ENCODE data around the gene SPATA1.

Gene SPATA1

DNA sequence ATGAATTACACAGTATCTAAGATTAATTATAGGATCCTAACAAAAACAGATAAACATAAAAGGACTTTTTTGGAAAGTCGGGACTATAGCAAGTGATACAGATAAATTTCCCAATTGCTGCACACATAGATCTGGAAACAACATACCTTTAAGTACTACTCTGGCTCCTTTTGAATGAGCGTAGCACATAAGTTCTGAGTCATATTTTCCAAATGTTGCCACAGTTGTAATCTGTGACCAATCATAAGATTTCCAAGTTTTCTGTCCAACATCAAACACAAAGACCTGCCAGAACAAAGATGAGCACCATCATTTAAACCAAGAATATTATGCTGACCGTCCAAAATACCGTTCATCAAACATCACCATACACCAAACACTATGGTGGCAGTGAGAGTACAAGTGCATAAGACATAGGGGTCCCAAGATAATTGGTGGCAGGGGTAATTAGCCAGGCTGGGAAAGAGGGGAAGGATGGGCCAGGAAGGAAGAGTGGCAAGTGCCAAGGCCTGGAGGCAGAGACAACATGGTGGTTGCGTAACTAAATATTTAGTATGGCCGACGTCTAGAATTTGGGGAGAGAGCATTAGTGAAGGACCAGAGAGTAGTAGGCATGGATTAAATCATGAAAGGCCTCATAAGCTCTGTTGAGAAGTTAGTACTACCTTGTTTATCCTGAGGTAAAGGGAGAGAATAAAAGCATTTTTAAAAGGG lies 64.4 kb downstream of the SPATA1 start:
- CTCF ChIA-PET = no interaction called here
- H3K27ac ChIP-seq = no peak overlapping the region
- no peak for DNase-seq (ENCODE audit: low spot score)
- TF ChIP-seq, protein P1, sequence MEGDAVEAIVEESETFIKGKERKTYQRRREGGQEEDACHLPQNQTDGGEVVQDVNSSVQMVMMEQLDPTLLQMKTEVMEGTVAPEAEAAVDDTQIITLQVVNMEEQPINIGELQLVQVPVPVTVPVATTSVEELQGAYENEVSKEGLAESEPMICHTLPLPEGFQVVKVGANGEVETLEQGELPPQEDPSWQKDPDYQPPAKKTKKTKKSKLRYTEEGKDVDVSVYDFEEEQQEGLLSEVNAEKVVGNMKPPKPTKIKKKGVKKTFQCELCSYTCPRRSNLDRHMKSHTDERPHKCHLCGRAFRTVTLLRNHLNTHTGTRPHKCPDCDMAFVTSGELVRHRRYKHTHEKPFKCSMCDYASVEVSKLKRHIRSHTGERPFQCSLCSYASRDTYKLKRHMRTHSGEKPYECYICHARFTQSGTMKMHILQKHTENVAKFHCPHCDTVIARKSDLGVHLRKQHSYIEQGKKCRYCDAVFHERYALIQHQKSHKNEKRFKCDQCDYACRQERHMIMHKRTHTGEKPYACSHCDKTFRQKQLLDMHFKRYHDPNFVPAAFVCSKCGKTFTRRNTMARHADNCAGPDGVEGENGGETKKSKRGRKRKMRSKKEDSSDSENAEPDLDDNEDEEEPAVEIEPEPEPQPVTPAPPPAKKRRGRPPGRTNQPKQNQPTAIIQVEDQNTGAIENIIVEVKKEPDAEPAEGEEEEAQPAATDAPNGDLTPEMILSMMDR (conservative IDR thresholded peaks at IDR 0.05; ENCODE audit: low read depth) = no peak
- POLR2A ChIA-PET (ENCODE audit: low non-redundant PET) = no interaction called here

DNA sequence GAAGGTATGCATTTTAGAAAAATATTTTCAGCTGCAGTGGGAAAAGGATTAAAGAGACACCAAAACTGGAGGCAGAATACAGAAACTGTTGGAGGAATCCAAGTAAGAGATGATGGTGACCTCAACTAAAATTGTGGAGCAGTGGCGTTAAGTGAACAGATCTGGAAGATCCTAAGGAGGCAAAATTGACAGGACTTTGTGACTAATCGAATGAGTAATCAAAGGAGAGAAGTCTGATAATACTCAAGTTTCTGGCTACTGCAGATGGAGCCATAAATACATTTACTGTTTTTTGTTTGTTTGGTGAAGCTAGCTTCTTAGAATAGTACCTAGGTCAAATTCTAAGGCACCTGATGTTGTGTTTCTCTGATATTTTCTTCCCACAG lies 65.0 kb downstream of the SPATA1 start:
- CTCF ChIA-PET = no interaction called here
- TF ChIP-seq, protein P1 (conservative IDR thresholded peaks at IDR 0.05; ENCODE audit: low read depth) = no peak
- POLR2A ChIA-PET (ENCODE audit: low non-redundant PET) = no interaction called here
- peak; percentile 28 for DNase-seq (ENCODE audit: low spot score)
- no peak overlapping the region for H3K27ac ChIP-seq

DNA sequence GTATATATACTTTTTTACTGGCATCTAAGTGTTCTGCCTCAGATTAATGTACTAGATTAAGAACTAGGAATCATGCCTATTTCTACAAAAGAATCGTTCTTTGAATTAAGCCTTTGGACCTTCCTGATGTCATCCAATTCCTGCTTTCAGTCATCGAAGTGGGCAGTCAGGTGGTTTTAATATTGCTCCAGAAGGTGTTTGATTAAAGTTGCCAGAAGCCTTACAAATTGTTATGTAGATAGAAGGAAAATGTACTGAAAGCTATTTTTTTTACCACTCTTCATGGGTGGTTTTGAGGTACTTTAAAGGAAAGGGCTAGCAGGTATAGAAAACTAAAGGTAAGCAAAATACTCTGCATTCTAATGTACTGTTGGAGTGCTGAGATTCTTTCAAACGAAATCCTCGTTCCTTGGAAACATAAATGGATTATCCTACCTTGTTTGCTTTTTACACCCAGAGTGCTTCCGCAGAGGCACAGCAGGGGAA lies 67.3 kb downstream of the SPATA1 start:
- TF ChIP-seq, protein P1 (conservative IDR thresholded peaks at IDR 0.05; ENCODE audit: low read depth) = no peak
- H3K27ac ChIP-seq = peak overlapping the region; percentile 90
- DNase-seq (ENCODE audit: low spot score) = peak; percentile 11
- POLR2A ChIA-PET (ENCODE audit: low non-redundant PET) = interaction anchor here (0.6 kb wide), 1 partner anchor 265 kb away, joined by 3 read pairs; no protein-coding TSS in a partner anchor
- CTCF ChIA-PET = interaction anchor here (0.6 to 3.2 kb wide), 2 partner anchors 29 to 47 kb away, joined by 3 to 9 read pairs; no protein-coding TSS in a partner anchor

DNA sequence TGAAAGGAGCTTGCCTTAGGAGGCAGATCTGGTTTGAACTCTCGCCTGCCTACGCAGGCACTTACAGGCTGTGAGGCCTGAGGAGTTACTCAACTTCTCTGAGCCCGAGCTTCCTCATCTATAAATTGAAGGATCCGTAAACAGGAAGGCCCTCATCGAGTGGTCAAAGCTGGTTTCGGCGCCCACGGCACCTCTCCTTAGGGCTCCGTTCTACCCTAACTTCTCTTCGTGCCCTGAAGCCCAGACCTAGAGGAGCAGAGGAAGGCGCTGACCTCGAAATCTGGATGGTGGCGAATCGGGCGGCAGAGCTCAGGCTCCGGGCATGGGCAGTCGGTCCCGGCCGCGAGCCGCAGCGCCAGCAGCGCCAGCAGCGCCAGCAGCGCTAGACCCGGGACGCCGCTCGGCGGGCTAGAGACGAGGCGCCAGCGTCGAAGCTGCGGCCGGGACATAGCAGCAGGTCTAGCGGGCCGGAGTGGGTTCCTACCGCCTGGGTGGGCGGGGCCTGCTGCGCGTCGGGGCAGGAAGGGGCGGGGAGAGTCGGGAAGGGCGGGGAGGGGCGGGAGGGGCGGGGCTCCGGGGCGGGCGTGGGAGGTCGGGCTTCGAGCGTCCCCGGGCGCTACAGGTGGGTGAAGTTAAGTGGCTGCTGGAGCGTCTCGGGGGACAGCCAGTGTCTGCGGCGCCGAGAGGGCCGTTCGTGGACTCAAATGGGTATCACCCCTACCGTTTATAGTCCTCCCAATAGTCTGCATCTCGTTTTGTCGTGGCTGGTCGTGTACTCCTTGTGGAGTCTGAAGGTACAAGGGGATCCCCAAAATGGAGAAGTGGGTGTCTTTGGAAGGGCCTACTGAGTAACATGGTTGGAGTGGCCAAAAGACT lies 68.0 kb downstream of the SPATA1 start, which contains the start of gene CTBS:
Gene CTBS, minus strand, starts transcription at position 474 of the 876 bp plus-strand sequence. Its CDS starts 25 bp downstream, at position 449.
- DNase-seq (ENCODE audit: low spot score) = peak; percentile 96
- peak within 1 kb of the TSS; percentile 90 for H3K27ac ChIP-seq
- POLR2A ChIA-PET (ENCODE audit: low non-redundant PET) = no interaction called here
- TF ChIP-seq, protein P1 (conservative IDR thresholded peaks at IDR 0.05; ENCODE audit: low read depth) = no peak
- CTCF ChIA-PET = interaction anchor here (0.6 to 3.2 kb wide), 4 partner anchors 9 to 46 kb away, joined by 3 to 9 read pairs (median 4); no protein-coding TSS in a partner anchor

DNA sequence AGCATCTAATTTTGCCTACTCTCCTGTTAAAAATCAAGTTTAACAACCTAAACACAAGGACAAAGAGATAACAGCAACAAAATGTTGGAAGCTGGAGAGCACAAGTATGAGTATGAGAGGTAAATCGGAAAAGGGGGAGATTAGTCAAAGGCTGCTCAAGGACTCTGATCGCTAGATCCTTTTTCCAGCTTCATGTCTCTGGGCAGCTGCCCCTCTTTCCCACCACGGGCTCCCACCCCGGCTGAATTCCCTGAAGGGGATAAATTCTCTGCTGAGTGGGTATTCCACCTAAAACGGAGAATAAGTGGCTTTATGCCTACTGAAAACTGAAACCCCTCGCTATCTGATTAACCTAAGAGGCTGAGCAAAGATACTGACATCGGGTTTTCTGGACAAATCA lies 68.8 kb downstream of the SPATA1 start:
- POLR2A ChIA-PET (ENCODE audit: low non-redundant PET) = no interaction called here
- TF ChIP-seq, protein P1 (conservative IDR thresholded peaks at IDR 0.05; ENCODE audit: low read depth) = no peak
- DNase-seq (ENCODE audit: low spot score) = no peak
- H3K27ac ChIP-seq = no peak overlapping the region
- CTCF ChIA-PET = interaction anchor here (0.6 to 3.2 kb wide), 3 partner anchors 9 to 45 kb away, joined by 3 to 9 read pairs (median 4); no protein-coding TSS in a partner anchor

DNA sequence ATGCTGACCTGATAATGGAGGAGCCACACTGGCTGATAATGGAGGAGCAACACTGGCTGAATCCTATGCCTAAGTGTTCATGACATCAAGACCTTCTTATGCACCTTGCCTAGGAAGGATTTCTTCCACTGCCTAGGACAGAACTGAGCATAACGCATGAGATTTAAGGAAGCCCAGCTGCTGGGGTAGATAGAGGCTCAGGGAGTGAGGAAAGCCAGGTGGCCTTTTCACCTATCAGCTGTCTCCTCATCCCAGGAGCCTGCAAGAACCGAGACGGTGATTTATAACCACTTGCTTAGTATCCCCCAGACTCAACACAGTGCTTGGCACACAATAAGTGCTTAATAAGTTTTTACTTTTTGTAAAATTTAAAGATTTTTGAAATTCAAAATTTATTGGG lies 75.5 kb downstream of the SPATA1 start:
- TF ChIP-seq, protein P1 (conservative IDR thresholded peaks at IDR 0.05; ENCODE audit: low read depth) = no peak
- ChIA-PET CTCF (interaction anchor here (0.6 kb wide), 1 partner anchor 168 kb away, joined by 3 read pairs; no protein-coding TSS in a partner anchor), POLR2A (ENCODE audit: low non-redundant PET) (no interaction called here)
- H3K27ac ChIP-seq = no peak overlapping the region
- DNase-seq (ENCODE audit: low spot score) = no peak

Data from RWPE1 (cell line).